HG03060 (cell line): ENCODE measurements around the gene TMEM117.
"Not testable (repeated sequence)": the region's sequence is repeated elsewhere in the genome, so short reads cannot be mapped to it uniquely, and the experiment has no call there.

Experiments
- ATAC-seq: cut with Tn5 transposase; IDR thresholded peaks from one replicate; pipeline ENCODE4 v1.9.1; 2021; ENCODE audit warnings: low read depth, moderate number of reproducible peaks; ENCODE audit not compliant: unreplicated experiment

TMEM117 gene

GRCh38 chr12:44347145-44347544 is 511.3 kb downstream of the TMEM117 start:
- no peak for ATAC-seq

GRCh38 chr12:44357494-44357893 is 521.6 kb downstream of the TMEM117 start:
- no peak for ATAC-seq

- no peak for ATAC-seq
These were observed 522.8 kb downstream of the TMEM117 start for GRCh38 chr12:44358636-44359035.

DNA sequence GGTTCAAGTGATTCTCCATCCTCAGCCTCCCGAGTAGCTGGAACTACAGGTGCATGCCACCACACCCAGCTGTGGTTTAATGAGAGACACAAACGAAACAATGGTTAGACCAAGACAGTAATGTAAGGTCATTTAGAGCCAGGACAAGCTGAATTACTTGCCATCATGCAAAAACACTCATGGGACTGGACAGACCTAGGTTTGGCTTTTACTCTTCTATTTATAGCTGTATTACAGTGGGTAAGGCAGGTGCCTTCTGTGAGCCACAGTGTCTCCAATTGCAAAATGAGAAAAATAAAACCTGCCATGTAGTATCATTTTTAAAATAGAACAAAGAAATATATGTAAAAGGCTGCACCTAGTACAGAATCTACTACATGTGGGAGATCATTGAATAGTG is 527.1 kb downstream of the TMEM117 start:
- no peak for ATAC-seq

GRCh38 chr12:44367136-44367535 is 531.3 kb downstream of the TMEM117 start:
- no peak for ATAC-seq

DNA sequence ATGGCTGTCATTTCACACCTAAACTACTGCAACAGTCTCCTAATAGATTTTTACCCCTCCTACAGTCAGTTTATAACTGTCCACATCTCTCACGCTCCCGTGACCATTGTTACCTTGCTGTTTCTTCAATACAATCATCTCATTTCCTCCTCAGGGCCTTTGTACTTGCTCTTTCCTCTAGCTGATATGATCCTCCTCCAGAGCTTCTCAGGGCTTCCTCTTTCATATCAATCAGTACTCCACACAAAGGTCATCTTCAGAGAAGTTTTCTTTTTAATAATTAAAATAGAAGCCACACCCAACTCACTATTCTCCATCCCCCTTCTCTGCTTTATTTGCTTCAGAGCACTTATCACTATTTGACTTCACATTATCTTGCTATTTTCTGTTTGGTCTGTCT is 532.0 kb downstream of the TMEM117 start:
- no peak for ATAC-seq

DNA sequence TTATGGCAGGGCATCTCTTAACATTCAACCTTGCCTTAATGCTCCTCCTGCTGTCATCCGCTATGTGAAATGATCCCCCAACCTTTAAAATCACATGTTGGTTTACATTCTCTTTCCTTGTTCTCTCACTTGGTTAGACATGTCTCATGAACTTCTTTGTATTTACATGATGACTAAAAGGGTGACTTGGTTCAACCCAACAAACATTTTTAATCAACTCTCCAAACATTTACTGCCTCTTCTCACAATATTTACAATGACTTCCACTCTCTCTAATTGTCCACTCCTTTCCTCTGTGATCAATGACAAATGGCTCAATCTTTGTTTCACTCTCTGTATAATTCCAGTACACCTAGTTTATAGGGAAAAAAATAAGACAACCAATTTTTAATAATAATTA is 534.1 kb downstream of the TMEM117 start:
- no peak for ATAC-seq

DNA sequence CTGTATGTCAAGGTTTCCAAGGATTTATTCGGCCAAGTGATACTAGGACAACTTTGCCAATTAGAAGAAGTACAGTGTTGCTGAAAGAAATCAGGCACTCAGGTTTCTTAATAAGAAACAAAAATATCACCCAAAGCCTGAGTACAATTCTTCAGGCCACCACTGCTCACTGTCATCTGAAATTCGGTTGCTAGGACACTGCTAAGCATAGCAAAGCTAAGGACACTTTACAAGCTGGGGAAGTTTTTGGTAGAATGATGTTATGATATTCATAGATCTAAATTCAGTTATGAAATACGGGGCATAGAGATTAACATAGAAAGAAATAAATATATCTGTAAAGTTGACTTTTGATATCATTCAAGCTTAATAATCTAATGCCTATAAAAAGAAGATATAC is 535.1 kb downstream of the TMEM117 start:
- ATAC-seq, result no peak

DNA sequence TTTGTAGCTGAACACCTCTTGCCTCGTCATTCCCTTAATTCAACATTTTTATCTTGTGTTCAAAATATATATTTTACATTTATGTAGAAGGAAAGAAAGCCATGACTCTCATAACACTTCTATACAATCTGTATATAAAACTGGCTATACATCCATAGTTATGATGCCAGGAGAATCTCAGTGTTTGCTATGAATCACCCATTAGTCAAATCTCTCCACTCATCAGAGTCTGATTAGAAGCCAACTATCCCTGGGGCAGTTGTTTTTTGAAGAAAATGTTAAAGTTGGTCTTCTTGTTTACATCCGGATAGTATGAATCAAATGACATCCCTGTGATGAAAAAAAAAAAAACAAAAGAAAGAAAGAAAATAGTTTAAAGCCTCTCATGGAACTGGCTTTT is 536.4 kb downstream of the TMEM117 start:
- ATAC-seq, result no peak

DNA sequence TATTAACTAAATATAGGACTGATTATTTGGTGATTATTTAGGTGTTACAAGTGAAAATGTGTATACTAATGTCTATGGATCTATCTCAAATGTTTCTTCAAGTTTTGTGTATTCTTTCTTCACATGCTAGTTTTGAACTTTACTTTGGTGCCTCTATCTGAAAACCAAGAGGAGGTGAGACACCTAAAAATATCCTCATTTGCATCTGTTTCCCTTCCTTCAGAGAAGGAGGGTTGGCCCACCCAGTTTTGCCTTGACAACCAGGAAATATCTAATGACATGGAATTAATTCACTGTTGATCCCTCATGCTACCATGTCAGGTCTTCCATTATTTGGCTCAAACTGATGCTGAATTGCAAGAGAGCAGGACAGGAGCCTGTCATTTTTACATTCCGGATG is 539.8 kb downstream of the TMEM117 start:
- ATAC-seq, result no peak

DNA sequence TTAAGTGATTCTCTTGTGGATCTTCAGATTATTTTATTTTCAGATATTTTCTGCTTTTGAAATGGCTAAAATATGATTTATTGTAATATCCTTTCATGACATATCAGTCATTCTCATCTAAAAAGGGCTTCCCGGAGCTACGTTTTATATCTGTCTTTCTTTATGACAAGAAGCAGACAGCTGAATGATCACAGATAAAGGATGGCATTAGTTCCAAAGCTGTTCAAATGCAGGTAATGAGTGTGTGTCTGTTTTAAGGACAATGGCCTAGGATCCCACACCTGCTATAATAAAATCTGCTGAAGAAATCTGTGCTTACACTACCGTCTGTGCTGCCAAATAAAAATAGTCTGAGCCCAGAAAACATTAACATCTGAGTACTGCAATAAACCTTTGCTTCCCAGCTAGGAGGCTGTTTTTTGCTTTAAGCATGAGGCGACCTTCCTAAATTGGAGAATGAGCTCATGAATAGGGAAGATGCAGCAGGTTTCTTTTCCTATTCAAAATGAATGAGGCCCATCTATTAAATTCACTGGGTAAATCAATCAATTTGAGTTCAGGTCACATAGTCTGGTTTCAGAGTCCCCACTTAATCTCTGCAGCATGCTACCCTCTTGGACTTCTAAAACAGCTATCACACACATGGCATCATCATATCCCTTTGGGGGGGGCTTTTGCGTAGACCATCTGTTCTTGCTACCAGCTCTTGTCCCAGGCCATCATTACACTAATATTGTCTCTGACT is 541.7 kb downstream of the TMEM117 start:
- ATAC-seq, result no peak

DNA sequence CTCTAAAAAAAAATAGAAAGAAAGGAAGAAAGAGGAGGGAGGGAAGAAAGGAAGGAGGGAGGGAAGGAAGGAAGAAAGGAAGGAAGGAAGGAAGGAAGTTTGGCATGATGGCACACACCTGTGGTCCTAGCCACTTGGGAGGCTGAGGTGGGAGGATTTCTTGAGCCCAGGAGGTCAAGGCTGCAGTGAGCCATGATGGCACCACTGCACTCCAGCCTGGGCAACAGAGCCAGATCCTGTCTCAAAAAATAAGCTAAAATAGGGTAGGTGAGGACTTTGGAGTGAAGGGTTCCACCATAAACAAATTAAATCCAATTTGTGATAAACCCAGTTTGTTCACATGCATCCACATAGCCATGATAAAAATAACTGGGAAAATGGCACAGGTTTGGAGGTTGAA is 543.2 kb downstream of the TMEM117 start:
- ATAC-seq, result not testable (repeated sequence)

- no peak for ATAC-seq
These were observed 544.0 kb downstream of the TMEM117 start for GRCh38 chr12:44379831-44380230.

- no peak for ATAC-seq
These were observed 545.0 kb downstream of the TMEM117 start for GRCh38 chr12:44380861-44381260.

- no peak for ATAC-seq
These were observed 545.5 kb downstream of the TMEM117 start for GRCh38 chr12:44381341-44381740.

- ATAC-seq, result no peak
These were observed 548.3 kb downstream of the TMEM117 start for GRCh38 chr12:44384136-44384535.

- no peak for ATAC-seq
These were observed 550.1 kb downstream of the TMEM117 start for GRCh38 chr12:44385964-44386363.

- ATAC-seq, result no peak
These were observed 551.7 kb downstream of the TMEM117 start for GRCh38 chr12:44387581-44387980.

GRCh38 chr12:44389038-44389437 is 553.2 kb downstream of the TMEM117 start:
- no peak for ATAC-seq

- no peak for ATAC-seq
These were observed 554.0 kb downstream of the TMEM117 start for GRCh38 chr12:44389896-44390295.

- ATAC-seq, result no peak
These were observed 561.8 kb downstream of the TMEM117 start for GRCh38 chr12:44397631-44398030.

GRCh38 chr12:44403185-44403584 is 567.3 kb downstream of the TMEM117 start:
- ATAC-seq, result no peak

DNA sequence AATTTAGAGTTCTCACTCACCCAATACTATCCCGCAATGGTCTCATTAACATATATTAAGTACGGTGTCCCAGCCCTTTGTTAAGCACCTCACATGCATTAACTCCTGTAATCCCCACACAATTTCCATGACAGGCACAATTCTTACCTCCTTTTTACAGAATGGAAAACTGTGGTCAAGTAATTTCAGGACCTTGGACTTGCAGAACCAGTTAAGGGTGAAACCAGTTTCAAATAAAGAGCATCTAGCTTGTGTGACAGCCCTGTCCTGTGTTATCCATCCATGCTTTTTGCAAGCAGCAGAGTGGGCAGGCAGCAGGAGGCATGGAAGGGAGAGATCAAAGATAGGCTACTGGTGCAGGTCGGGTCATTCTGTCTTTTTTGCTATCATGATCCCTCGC is 569.4 kb downstream of the TMEM117 start:
- no peak for ATAC-seq
